ENCODE measurements around the gene GEN1.

DNA sequence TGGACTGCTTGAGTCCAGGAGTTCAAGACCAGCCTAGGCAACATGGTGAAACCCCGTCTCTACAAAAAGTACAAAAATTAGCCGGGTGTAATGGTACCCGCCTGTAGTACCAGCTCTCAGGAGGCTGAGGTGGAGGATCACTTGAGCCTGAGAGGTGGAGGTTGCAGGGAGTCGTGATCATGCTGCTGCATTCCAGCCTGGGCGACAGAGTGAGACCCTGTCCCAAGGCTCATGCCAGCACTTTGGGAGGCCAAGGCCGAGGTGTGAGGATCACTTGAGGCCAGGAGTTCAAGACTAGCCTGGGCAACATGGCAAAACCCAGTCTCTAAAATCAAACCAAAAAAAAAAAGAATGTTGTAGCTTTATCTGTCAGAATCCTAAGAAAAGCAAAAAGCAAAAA lies 25.7 kb upstream of the GEN1 start:
- TF ChIP-seq, protein P1, sequence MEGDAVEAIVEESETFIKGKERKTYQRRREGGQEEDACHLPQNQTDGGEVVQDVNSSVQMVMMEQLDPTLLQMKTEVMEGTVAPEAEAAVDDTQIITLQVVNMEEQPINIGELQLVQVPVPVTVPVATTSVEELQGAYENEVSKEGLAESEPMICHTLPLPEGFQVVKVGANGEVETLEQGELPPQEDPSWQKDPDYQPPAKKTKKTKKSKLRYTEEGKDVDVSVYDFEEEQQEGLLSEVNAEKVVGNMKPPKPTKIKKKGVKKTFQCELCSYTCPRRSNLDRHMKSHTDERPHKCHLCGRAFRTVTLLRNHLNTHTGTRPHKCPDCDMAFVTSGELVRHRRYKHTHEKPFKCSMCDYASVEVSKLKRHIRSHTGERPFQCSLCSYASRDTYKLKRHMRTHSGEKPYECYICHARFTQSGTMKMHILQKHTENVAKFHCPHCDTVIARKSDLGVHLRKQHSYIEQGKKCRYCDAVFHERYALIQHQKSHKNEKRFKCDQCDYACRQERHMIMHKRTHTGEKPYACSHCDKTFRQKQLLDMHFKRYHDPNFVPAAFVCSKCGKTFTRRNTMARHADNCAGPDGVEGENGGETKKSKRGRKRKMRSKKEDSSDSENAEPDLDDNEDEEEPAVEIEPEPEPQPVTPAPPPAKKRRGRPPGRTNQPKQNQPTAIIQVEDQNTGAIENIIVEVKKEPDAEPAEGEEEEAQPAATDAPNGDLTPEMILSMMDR (IDR thresholded peaks at IDR 0.05): no peak
- TF ChIP-seq POLR2A (IDR thresholded peaks at IDR 0.05): no peak
